A549 (cell line): ENCODE results near the gene LPIN3.

Source experiments
- EP300 ChIP-seq, 2 experiments: fragments of >200 bp; sonication (Bioruptor Twin); formaldehyde crosslinking; IDR thresholded peaks; 2 replicates in 1 of 2; 3 replicates in 1 of 2; pipeline ENCODE4 v1.6.1; 2016 to 2017
- MAX ChIP-seq: IDR thresholded peaks from 2 replicates; pipeline ENCODE4 v1.6.1; 2012
- POLR2A ChIP-seq: IDR thresholded peaks from 2 replicates; pipeline ENCODE4 v1.6.1; 2012; ENCODE audit warnings: mild to moderate bottlenecking, low read length
- USF2 ChIP-seq: fragments of 450-650 bp; IDR thresholded peaks from 2 replicates; pipeline ENCODE4 v1.6.1; 2014; ENCODE audit warnings: antibody characterized with exemption
- TF ChIP-seq, protein P1 (sequence below): fragments of >200 bp; sonication (Bioruptor Twin); formaldehyde crosslinking; IDR thresholded peaks from 3 replicates; pipeline ENCODE4 v1.5.1; 2016
- TF ChIP-seq, protein P2 (sequence below): fragments of 200-600 bp; sonication (generic); IDR thresholded peaks from 2 replicates; pipeline ENCODE4 v1.6.1; 2016; ENCODE audit warnings: antibody characterized with exemption, mild to moderate bottlenecking, moderate library complexity

DNA sequence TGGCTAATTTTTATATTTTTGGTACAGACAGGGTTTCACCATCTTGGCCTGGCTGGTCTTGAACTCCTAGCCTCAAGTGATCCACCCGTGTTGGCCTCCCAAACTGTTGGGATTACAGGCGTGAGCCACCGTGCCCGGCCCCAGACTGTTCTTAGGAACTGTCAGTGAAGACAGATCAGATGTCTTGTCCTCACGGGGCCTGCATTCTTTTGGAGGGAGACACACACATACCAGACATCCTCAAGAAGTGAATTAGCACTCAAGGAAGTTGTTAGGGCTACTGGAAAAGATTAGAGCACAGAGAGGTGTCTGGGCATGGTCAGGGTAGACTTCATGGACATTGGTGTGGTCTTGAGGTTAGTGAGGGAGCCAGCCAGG lies 10.3 kb upstream of the LPIN3 start:
- TF ChIP-seq, protein P1, sequence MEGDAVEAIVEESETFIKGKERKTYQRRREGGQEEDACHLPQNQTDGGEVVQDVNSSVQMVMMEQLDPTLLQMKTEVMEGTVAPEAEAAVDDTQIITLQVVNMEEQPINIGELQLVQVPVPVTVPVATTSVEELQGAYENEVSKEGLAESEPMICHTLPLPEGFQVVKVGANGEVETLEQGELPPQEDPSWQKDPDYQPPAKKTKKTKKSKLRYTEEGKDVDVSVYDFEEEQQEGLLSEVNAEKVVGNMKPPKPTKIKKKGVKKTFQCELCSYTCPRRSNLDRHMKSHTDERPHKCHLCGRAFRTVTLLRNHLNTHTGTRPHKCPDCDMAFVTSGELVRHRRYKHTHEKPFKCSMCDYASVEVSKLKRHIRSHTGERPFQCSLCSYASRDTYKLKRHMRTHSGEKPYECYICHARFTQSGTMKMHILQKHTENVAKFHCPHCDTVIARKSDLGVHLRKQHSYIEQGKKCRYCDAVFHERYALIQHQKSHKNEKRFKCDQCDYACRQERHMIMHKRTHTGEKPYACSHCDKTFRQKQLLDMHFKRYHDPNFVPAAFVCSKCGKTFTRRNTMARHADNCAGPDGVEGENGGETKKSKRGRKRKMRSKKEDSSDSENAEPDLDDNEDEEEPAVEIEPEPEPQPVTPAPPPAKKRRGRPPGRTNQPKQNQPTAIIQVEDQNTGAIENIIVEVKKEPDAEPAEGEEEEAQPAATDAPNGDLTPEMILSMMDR = no peak
- no peak for TF ChIP-seq POLR2A
- no peak for TF ChIP-seq USF2
- TF ChIP-seq EP300 (IDR thresholded peaks at IDR 0.05) = no peak
- TF ChIP-seq MAX = no peak
- TF ChIP-seq, protein P2, sequence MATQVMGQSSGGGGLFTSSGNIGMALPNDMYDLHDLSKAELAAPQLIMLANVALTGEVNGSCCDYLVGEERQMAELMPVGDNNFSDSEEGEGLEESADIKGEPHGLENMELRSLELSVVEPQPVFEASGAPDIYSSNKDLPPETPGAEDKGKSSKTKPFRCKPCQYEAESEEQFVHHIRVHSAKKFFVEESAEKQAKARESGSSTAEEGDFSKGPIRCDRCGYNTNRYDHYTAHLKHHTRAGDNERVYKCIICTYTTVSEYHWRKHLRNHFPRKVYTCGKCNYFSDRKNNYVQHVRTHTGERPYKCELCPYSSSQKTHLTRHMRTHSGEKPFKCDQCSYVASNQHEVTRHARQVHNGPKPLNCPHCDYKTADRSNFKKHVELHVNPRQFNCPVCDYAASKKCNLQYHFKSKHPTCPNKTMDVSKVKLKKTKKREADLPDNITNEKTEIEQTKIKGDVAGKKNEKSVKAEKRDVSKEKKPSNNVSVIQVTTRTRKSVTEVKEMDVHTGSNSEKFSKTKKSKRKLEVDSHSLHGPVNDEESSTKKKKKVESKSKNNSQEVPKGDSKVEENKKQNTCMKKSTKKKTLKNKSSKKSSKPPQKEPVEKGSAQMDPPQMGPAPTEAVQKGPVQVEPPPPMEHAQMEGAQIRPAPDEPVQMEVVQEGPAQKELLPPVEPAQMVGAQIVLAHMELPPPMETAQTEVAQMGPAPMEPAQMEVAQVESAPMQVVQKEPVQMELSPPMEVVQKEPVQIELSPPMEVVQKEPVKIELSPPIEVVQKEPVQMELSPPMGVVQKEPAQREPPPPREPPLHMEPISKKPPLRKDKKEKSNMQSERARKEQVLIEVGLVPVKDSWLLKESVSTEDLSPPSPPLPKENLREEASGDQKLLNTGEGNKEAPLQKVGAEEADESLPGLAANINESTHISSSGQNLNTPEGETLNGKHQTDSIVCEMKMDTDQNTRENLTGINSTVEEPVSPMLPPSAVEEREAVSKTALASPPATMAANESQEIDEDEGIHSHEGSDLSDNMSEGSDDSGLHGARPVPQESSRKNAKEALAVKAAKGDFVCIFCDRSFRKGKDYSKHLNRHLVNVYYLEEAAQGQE = no peak
